Measurements from ENCODE around the gene HSD3B7. TPM values are rescaled to one million over a fixed set of nuclear protein-coding genes. Genes with fewer than 3 reads are reported as not detected.

Gene HSD3B7
- total and polyA plus RNA-seq, 10 of the 15 experiments (the other 5 are each of a cell fraction or from before 2014, with no cell fraction given) = 0.18 to 1.8 (median 0.48) TPM; not detected in 1

Small RNAs within 50 kb of the gene (small RNA-seq; reads per million reads assigned to genes)
- not detected for gene AC135048.1

Other genes with a start within 250 kb of the HSD3B7 start
Only the 7 nearest of the 23 such genes appear.
- gene CTF1, start 88.6 kb upstream of the HSD3B7 start, total RNA-seq (2014; rRNA removed) = 0.05 and 0.11 TPM in 2 replicates
- gene CTF1, start 88.6 kb upstream of the HSD3B7 start, total RNA-seq (2014; rRNA removed; fragmentation: Illumina TruSeq; extraction: Trizol) = 0.09 and 0.14 TPM in 2 replicates
- gene CTF1, start 88.6 kb upstream of the HSD3B7 start, total RNA-seq (2021) = 0.45 and 0.46 TPM in 2 replicates
- gene CTF1, start 88.6 kb upstream of the HSD3B7 start, polyA plus RNA-seq (2011; rRNA removed) = 0.11 TPM in 1 of 2 replicates, not detected in the other
- 0.16 TPM in 1 of 2 replicates, not detected in the other for gene CTF1, start 88.6 kb upstream of the HSD3B7 start, polyA plus RNA-seq (2014; fragmentation: Illumina TruSeq; extraction: Trizol)
- gene CTF1, start 88.6 kb upstream of the HSD3B7 start, polyA plus RNA-seq (2014; fragmentation: Nextera tagmentation; extraction: Ambion mirVana) = under 1 TPM in 1 of 2 experiments, not detected in 1; 0.04 TPM
- gene CTF1, start 88.6 kb upstream of the HSD3B7 start, polyA plus RNA-seq (2014; rRNA removed) = 0.22 and 0.34 TPM in 2 replicates
- gene CTF1, start 88.6 kb upstream of the HSD3B7 start, polyA plus RNA-seq (2016; fragmentation: Nextera tagmentation; extraction: Ambion mirVana) = not detected
- 19.8 and 23.6 TPM in 2 replicates for gene FBXL19, start 61.6 kb upstream of the HSD3B7 start, total RNA-seq (2014; rRNA removed)
- gene FBXL19, start 61.6 kb upstream of the HSD3B7 start, total RNA-seq (2014; rRNA removed; fragmentation: Illumina TruSeq; extraction: Trizol) = 6.2 and 6.8 TPM in 2 replicates
- gene FBXL19, start 61.6 kb upstream of the HSD3B7 start, total RNA-seq (2021) = 27.5 and 32.1 TPM in 2 replicates
- gene FBXL19, start 61.6 kb upstream of the HSD3B7 start, polyA plus RNA-seq (2011; rRNA removed) = 4.7 and 11.5 TPM in 2 replicates
- gene FBXL19, start 61.6 kb upstream of the HSD3B7 start, polyA plus RNA-seq (2014; fragmentation: Illumina TruSeq; extraction: Trizol) = 1.5 and 3.8 TPM in 2 replicates
- gene FBXL19, start 61.6 kb upstream of the HSD3B7 start, polyA plus RNA-seq (2014; fragmentation: Nextera tagmentation; extraction: Ambion mirVana) = under 1 TPM in 1 of 2 experiments, not detected in 1; 0.02 TPM
- gene FBXL19, start 61.6 kb upstream of the HSD3B7 start, polyA plus RNA-seq (2014; rRNA removed) = 15.5 and 18.7 TPM in 2 replicates
- gene FBXL19, start 61.6 kb upstream of the HSD3B7 start, polyA plus RNA-seq (2016; fragmentation: Nextera tagmentation; extraction: Ambion mirVana) = under 1 TPM; 0.66 TPM
- gene ORAI3, start 36.1 kb upstream of the HSD3B7 start, total RNA-seq (2014; rRNA removed) = 19.5 and 22.4 TPM in 2 replicates
- 7.0 and 7.2 TPM in 2 replicates for gene ORAI3, start 36.1 kb upstream of the HSD3B7 start, total RNA-seq (2014; rRNA removed; fragmentation: Illumina TruSeq; extraction: Trizol)
- 17.3 TPM in 2 replicates for gene ORAI3, start 36.1 kb upstream of the HSD3B7 start, total RNA-seq (2021)
- gene ORAI3, start 36.1 kb upstream of the HSD3B7 start, polyA plus RNA-seq (2011; rRNA removed) = 8.3 and 15.2 TPM in 2 replicates
- 5.6 and 8.6 TPM in 2 replicates for gene ORAI3, start 36.1 kb upstream of the HSD3B7 start, polyA plus RNA-seq (2014; fragmentation: Illumina TruSeq; extraction: Trizol)
- 1 to 10 TPM; 3.4 to 8.5 TPM for gene ORAI3, start 36.1 kb upstream of the HSD3B7 start, polyA plus RNA-seq (2014; fragmentation: Nextera tagmentation; extraction: Ambion mirVana)
- gene ORAI3, start 36.1 kb upstream of the HSD3B7 start, polyA plus RNA-seq (2014; rRNA removed) = 18.6 and 19.7 TPM in 2 replicates
- 10 to 100 TPM; 21.3 to 21.9 TPM for gene ORAI3, start 36.1 kb upstream of the HSD3B7 start, polyA plus RNA-seq (2016; fragmentation: Nextera tagmentation; extraction: Ambion mirVana)
- 1.7 and 3.6 TPM in 2 replicates for gene SETD1A, start 27.5 kb upstream of the HSD3B7 start, total RNA-seq (2014; rRNA removed)
- gene SETD1A, start 27.5 kb upstream of the HSD3B7 start, total RNA-seq (2014; rRNA removed; fragmentation: Illumina TruSeq; extraction: Trizol) = 2.0 and 2.1 TPM in 2 replicates
- 20.6 and 25.9 TPM in 2 replicates for gene SETD1A, start 27.5 kb upstream of the HSD3B7 start, total RNA-seq (2021)
- gene SETD1A, start 27.5 kb upstream of the HSD3B7 start, polyA plus RNA-seq (2011; rRNA removed) = 0.37 and 1.5 TPM in 2 replicates
- gene SETD1A, start 27.5 kb upstream of the HSD3B7 start, polyA plus RNA-seq (2014; fragmentation: Illumina TruSeq; extraction: Trizol) = 8.9 and 11.4 TPM in 2 replicates
- under 1 TPM; 0.02 to 0.18 TPM for gene SETD1A, start 27.5 kb upstream of the HSD3B7 start, polyA plus RNA-seq (2014; fragmentation: Nextera tagmentation; extraction: Ambion mirVana)
- gene SETD1A, start 27.5 kb upstream of the HSD3B7 start, polyA plus RNA-seq (2014; rRNA removed) = 10.6 and 15.2 TPM in 2 replicates
- 1 to 10 TPM; 6.1 to 7.4 TPM for gene SETD1A, start 27.5 kb upstream of the HSD3B7 start, polyA plus RNA-seq (2016; fragmentation: Nextera tagmentation; extraction: Ambion mirVana)
- gene STX1B, start 25.4 kb downstream of the HSD3B7 start, total RNA-seq (2014; rRNA removed) = 0.56 and 1.9 TPM in 2 replicates
- 1.5 and 2.3 TPM in 2 replicates for gene STX1B, start 25.4 kb downstream of the HSD3B7 start, total RNA-seq (2014; rRNA removed; fragmentation: Illumina TruSeq; extraction: Trizol)
- gene STX1B, start 25.4 kb downstream of the HSD3B7 start, total RNA-seq (2021) = 2.2 and 2.4 TPM in 2 replicates
- 1.7 and 2.0 TPM in 2 replicates for gene STX1B, start 25.4 kb downstream of the HSD3B7 start, polyA plus RNA-seq (2011; rRNA removed)
- 1.5 and 3.3 TPM in 2 replicates for gene STX1B, start 25.4 kb downstream of the HSD3B7 start, polyA plus RNA-seq (2014; fragmentation: Illumina TruSeq; extraction: Trizol)
- gene STX1B, start 25.4 kb downstream of the HSD3B7 start, polyA plus RNA-seq (2014; fragmentation: Nextera tagmentation; extraction: Ambion mirVana) = under 1 TPM; 0.22 to 0.66 TPM
- gene STX1B, start 25.4 kb downstream of the HSD3B7 start, polyA plus RNA-seq (2014; rRNA removed) = 2.5 and 3.1 TPM in 2 replicates
- gene STX1B, start 25.4 kb downstream of the HSD3B7 start, polyA plus RNA-seq (2016; fragmentation: Nextera tagmentation; extraction: Ambion mirVana) = under 1 TPM; 0.29 to 0.71 TPM
- 13.8 and 14.0 TPM in 2 replicates for gene STX4, start 48.4 kb downstream of the HSD3B7 start, total RNA-seq (2014; rRNA removed)
- 14.9 and 16.3 TPM in 2 replicates for gene STX4, start 48.4 kb downstream of the HSD3B7 start, total RNA-seq (2014; rRNA removed; fragmentation: Illumina TruSeq; extraction: Trizol)
- gene STX4, start 48.4 kb downstream of the HSD3B7 start, total RNA-seq (2021) = 37.6 and 41.9 TPM in 2 replicates
- gene STX4, start 48.4 kb downstream of the HSD3B7 start, polyA plus RNA-seq (2011; rRNA removed) = 22.2 and 36.0 TPM in 2 replicates
- gene STX4, start 48.4 kb downstream of the HSD3B7 start, polyA plus RNA-seq (2014; fragmentation: Illumina TruSeq; extraction: Trizol) = 16.2 and 22.0 TPM in 2 replicates
- 1 to 10 TPM; 3.3 to 8.5 TPM for gene STX4, start 48.4 kb downstream of the HSD3B7 start, polyA plus RNA-seq (2014; fragmentation: Nextera tagmentation; extraction: Ambion mirVana)
- 31.8 and 33.3 TPM in 2 replicates for gene STX4, start 48.4 kb downstream of the HSD3B7 start, polyA plus RNA-seq (2014; rRNA removed)
- gene STX4, start 48.4 kb downstream of the HSD3B7 start, polyA plus RNA-seq (2016; fragmentation: Nextera tagmentation; extraction: Ambion mirVana) = 10 to 100 TPM; 23.2 to 25.1 TPM
- 10.0 and 11.3 TPM in 2 replicates for gene ZNF668, start 89.0 kb downstream of the HSD3B7 start, total RNA-seq (2014; rRNA removed)
- 3.2 and 3.8 TPM in 2 replicates for gene ZNF668, start 89.0 kb downstream of the HSD3B7 start, total RNA-seq (2014; rRNA removed; fragmentation: Illumina TruSeq; extraction: Trizol)
- 20.3 and 20.7 TPM in 2 replicates for gene ZNF668, start 89.0 kb downstream of the HSD3B7 start, total RNA-seq (2021)
- 5.7 and 5.8 TPM in 2 replicates for gene ZNF668, start 89.0 kb downstream of the HSD3B7 start, polyA plus RNA-seq (2011; rRNA removed)
- 2.4 and 6.8 TPM in 2 replicates for gene ZNF668, start 89.0 kb downstream of the HSD3B7 start, polyA plus RNA-seq (2014; fragmentation: Illumina TruSeq; extraction: Trizol)
- gene ZNF668, start 89.0 kb downstream of the HSD3B7 start, polyA plus RNA-seq (2014; fragmentation: Nextera tagmentation; extraction: Ambion mirVana) = under 1 TPM in 1 of 2 experiments, not detected in 1; 0.05 TPM
- 10.0 and 12.2 TPM in 2 replicates for gene ZNF668, start 89.0 kb downstream of the HSD3B7 start, polyA plus RNA-seq (2014; rRNA removed)
- gene ZNF668, start 89.0 kb downstream of the HSD3B7 start, polyA plus RNA-seq (2016; fragmentation: Nextera tagmentation; extraction: Ambion mirVana) = 10 to 100 TPM; 12.6 to 15.7 TPM